HepG2 (cell line): ENCODE measurements around the gene WNT7A.

Experiments used
- JARID2 ChIP-seq: sonication (generic); formaldehyde crosslinking; IDR thresholded peaks from 2 replicates; pipeline ENCODE4 v1.8.1; 2023; ENCODE audit warnings: missing genetic modification reagents, inconsistent platforms; ENCODE audit not compliant: insufficient replicate concordance
- MXD4 ChIP-seq: IDR thresholded peaks from 2 replicates; pipeline ENCODE4 v1.6.1; 2016; ENCODE audit warnings: mild to moderate bottlenecking, missing biosample characterization, missing genetic modification reagents
- STAT5B ChIP-seq: sonication (generic); formaldehyde crosslinking; IDR thresholded peaks from 2 replicates; pipeline ENCODE4 v1.4.0; 2020; ENCODE audit warnings: missing genetic modification reagents
- ZNF10 ChIP-seq: sonication (generic); formaldehyde crosslinking; IDR thresholded peaks from 2 replicates; pipeline ENCODE4 v1.4.0; 2020; ENCODE audit warnings: mild to moderate bottlenecking, low read depth, missing genetic modification reagents, borderline replicate concordance
- TF ChIP-seq, protein P1 (sequence below): sonication (generic); formaldehyde crosslinking; IDR thresholded peaks from 2 replicates; pipeline ENCODE4 v1.5.0; 2020; ENCODE audit warnings: mild to moderate bottlenecking, missing genetic modification reagents, moderate library complexity
- TF ChIP-seq, protein P2 (sequence below): sonication (generic); formaldehyde crosslinking; IDR thresholded peaks from 2 replicates; pipeline ENCODE4 v1.4.0; 2020; ENCODE audit warnings: low read depth, missing genetic modification reagents
- TF ChIP-seq, protein P3 (sequence below), 2 experiments: IDR thresholded peaks; 2 replicates each; pipeline ENCODE4 v1.6.1; 2011 to 2012; ENCODE audit warnings: low read length in 2 of 2, borderline replicate concordance in 1 of 2, low read depth in 1 of 2, mild to moderate bottlenecking in 1 of 2, moderate library complexity in 1 of 2

DNA sequence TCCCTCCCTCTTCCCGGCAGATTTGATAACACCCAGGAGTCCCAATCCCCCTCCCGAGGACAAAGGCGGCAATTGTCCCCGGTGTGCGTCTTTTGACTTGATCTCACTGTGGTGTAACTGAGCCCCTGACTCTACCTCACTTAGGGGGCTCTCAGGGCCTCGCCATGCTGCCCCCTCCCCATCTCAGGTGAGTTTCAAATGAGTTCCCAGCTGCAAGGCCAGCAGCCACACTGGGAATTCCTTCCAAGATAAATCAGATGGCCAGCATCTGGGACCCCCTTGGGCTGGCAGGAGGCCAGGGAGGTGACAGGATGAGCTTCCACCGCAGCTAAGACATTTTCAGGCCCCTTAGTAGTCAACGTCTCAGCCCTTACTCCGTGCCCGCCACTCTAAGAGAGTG is 35.0 kb downstream of the WNT7A start:
- TF ChIP-seq, protein P1, sequence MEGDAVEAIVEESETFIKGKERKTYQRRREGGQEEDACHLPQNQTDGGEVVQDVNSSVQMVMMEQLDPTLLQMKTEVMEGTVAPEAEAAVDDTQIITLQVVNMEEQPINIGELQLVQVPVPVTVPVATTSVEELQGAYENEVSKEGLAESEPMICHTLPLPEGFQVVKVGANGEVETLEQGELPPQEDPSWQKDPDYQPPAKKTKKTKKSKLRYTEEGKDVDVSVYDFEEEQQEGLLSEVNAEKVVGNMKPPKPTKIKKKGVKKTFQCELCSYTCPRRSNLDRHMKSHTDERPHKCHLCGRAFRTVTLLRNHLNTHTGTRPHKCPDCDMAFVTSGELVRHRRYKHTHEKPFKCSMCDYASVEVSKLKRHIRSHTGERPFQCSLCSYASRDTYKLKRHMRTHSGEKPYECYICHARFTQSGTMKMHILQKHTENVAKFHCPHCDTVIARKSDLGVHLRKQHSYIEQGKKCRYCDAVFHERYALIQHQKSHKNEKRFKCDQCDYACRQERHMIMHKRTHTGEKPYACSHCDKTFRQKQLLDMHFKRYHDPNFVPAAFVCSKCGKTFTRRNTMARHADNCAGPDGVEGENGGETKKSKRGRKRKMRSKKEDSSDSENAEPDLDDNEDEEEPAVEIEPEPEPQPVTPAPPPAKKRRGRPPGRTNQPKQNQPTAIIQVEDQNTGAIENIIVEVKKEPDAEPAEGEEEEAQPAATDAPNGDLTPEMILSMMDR (CRISPR knock-in tag) = no peak
- TF ChIP-seq, protein P2, sequence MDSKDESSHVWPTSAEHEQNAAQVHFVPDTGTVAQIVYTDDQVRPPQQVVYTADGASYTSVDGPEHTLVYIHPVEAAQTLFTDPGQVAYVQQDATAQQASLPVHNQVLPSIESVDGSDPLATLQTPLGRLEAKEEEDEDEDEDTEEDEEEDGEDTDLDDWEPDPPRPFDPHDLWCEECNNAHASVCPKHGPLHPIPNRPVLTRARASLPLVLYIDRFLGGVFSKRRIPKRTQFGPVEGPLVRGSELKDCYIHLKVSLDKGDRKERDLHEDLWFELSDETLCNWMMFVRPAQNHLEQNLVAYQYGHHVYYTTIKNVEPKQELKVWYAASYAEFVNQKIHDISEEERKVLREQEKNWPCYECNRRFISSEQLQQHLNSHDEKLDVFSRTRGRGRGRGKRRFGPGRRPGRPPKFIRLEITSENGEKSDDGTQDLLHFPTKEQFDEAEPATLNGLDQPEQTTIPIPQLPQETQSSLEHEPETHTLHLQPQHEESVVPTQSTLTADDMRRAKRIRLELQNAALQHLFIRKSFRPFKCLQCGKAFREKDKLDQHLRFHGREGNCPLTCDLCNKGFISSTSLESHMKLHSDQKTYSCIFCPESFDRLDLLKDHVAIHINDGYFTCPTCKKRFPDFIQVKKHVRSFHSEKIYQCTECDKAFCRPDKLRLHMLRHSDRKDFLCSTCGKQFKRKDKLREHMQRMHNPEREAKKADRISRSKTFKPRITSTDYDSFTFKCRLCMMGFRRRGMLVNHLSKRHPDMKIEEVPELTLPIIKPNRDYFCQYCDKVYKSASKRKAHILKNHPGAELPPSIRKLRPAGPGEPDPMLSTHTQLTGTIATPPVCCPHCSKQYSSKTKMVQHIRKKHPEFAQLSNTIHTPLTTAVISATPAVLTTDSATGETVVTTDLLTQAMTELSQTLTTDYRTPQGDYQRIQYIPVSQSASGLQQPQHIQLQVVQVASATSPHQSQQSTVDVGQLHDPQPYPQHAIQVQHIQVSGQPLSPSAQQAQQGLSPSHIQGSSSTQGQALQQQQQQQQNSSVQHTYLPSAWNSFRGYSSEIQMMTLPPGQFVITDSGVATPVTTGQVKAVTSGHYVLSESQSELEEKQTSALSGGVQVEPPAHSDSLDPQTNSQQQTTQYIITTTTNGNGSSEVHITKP (CRISPR knock-in tag) = no peak
- no peak for TF ChIP-seq JARID2 (CRISPR knock-in tag)
- TF ChIP-seq STAT5B (CRISPR knock-in tag) = no peak
- no peak for TF ChIP-seq MXD4 (CRISPR knock-in tag)
- TF ChIP-seq, protein P3, sequence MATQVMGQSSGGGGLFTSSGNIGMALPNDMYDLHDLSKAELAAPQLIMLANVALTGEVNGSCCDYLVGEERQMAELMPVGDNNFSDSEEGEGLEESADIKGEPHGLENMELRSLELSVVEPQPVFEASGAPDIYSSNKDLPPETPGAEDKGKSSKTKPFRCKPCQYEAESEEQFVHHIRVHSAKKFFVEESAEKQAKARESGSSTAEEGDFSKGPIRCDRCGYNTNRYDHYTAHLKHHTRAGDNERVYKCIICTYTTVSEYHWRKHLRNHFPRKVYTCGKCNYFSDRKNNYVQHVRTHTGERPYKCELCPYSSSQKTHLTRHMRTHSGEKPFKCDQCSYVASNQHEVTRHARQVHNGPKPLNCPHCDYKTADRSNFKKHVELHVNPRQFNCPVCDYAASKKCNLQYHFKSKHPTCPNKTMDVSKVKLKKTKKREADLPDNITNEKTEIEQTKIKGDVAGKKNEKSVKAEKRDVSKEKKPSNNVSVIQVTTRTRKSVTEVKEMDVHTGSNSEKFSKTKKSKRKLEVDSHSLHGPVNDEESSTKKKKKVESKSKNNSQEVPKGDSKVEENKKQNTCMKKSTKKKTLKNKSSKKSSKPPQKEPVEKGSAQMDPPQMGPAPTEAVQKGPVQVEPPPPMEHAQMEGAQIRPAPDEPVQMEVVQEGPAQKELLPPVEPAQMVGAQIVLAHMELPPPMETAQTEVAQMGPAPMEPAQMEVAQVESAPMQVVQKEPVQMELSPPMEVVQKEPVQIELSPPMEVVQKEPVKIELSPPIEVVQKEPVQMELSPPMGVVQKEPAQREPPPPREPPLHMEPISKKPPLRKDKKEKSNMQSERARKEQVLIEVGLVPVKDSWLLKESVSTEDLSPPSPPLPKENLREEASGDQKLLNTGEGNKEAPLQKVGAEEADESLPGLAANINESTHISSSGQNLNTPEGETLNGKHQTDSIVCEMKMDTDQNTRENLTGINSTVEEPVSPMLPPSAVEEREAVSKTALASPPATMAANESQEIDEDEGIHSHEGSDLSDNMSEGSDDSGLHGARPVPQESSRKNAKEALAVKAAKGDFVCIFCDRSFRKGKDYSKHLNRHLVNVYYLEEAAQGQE (IDR thresholded peaks at IDR 0.05; ENCODE audit: borderline replicate concordance in 1 of 2, low read depth in 1 of 2, low read length in 2 of 2) = no peak
- TF ChIP-seq ZNF10 (CRISPR knock-in tag) = no peak
